Measurements from ENCODE around the gene PRICKLE3. TPM values are rescaled to one million over a fixed set of nuclear protein-coding genes. Genes with fewer than 3 reads are reported as not detected.
"Not testable (repeated sequence)": the region's sequence is repeated elsewhere in the genome, so short reads cannot be mapped to it uniquely, and the experiment has no call there.

The PRICKLE3 gene
- total RNA-seq, 1 experiment from 2014 or later: 3.6 TPM

- Histone ChIP-seq H3K4me3 (peak overlapping the region; percentile 55), H3K27me3 (replicated peaks) (no peaks in the 10 kb centered on the region), H3K9me3 (replicated peaks) (no peaks in the 10 kb centered on the region), H3K36me3 (peaks cover 6% of the 10 kb centered on the region), H3K4me1 (replicated peaks) (peaks cover 19% of the 10 kb centered on the region), H3K27ac (no peak overlapping the region)
- DNase-seq (ENCODE audit: low read depth in 1 of 2, low spot score in 2 of 2): peak; percentile 84 to 96
Measured at GRCh38 chrX:49184294-49185281, 1.6 kb downstream of the PRICKLE3 start.

- Histone ChIP-seq H3K36me3 (peaks cover 6% of the 10 kb centered on the region), H3K9me3 (replicated peaks) (no peaks in the 10 kb centered on the region), H3K4me1 (replicated peaks) (peaks cover 19% of the 10 kb centered on the region), H3K27me3 (replicated peaks) (no peaks in the 10 kb centered on the region), H3K27ac (no peak overlapping the region), H3K4me3 (no peak overlapping the region; the same call in 1 of the 2 replicates)
- no peak for DNase-seq (ENCODE audit: low read depth in 1 of 2, low spot score in 2 of 2)
Measured at GRCh38 chrX:49183701-49184281, 2.4 kb downstream of the PRICKLE3 start.

DNA sequence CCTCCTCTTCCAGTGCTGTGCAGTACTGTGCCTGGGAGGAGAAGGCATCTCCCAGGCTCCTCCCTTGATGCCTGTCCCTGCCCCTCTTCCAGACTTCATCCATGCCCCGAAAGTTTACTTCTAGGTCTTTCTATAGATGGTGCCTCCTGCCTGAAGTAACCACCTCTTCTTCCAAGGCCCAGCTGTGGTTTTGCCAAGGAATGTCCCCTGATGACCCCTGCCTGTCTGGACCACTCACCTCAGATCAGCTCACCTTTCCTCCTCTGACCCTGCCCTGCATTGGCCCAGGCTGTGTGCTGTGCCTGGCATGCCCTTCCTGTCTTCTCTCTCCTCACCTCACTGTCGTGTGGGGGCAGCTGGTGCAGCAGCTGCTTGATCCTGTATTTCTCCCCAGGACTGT lies 6.8 kb downstream of the PRICKLE3 start:
- Histone ChIP-seq H3K4me1 (replicated peaks) (peaks cover 5% of the 10 kb centered on the region; the same call in 1 of the 2 replicates), H3K9me3 (replicated peaks) (no peaks in the 10 kb centered on the region), H3K27ac (no peak overlapping the region), H3K27me3 (replicated peaks) (no peaks in the 10 kb centered on the region), H3K36me3 (peaks cover 34% of the 10 kb centered on the region), H3K4me3 (no peak overlapping the region)
- DNase-seq (ENCODE audit: low read depth in 1 of 2, low spot score in 2 of 2): no peak

- Histone ChIP-seq H3K9me3 (replicated peaks) (no peaks in the 10 kb centered on the region), H3K4me3 (no peak overlapping the region), H3K27me3 (replicated peaks) (no peaks in the 10 kb centered on the region), H3K4me1 (replicated peaks) (no peaks in the 10 kb centered on the region), H3K27ac (no peak overlapping the region), H3K36me3 (peaks cover 37% of the 10 kb centered on the region)
- DNase-seq (ENCODE audit: low read depth in 1 of 2, low spot score in 2 of 2): no peak
Measured at GRCh38 chrX:49178537-49178936, 7.6 kb downstream of the PRICKLE3 start.

DNA sequence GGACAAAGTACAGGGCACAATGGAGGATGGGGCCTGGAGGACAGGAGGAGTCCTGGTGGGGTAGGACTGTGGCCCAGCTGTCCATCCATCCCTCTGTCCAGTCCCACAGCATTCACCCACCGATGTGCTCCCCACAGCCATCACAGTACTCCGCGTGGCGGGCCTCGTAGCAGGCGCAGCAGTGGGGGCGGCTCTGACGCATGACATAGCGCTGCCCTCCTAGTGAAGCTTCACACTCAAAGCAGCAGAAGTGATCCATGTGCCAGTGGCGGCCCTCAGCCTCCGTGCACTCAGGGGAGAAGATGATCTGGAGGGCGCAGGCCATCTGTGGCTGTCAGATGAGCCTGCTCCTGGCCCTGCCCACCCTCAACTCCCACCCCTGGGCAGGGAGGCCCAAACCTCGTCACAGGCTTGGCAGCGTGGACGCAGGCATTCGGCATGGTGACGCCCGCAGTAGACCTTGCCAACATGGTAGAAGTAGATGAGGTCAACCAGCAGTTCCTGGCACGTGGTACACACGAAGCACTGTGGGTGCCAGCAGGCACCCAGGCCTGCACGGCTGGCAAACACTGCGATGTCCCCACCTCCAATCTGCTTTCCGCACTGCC lies 8.2 kb downstream of the PRICKLE3 start:
- Histone ChIP-seq H3K36me3 (peaks cover 42% of the 10 kb centered on the region), H3K27me3 (replicated peaks) (no peaks in the 10 kb centered on the region), H3K4me3 (no peak overlapping the region), H3K4me1 (replicated peaks) (no peaks in the 10 kb centered on the region), H3K9me3 (replicated peaks) (no peaks in the 10 kb centered on the region), H3K27ac (no peak overlapping the region)
- no peak for DNase-seq (ENCODE audit: low read depth in 1 of 2, low spot score in 2 of 2)

- DNase-seq (ENCODE audit: low read depth in 1 of 2, low spot score in 2 of 2): no peak
- no peaks in the 10 kb centered on the region for H3K27me3 ChIP-seq (replicated peaks)
- peaks cover 46% of the 10 kb centered on the region for H3K36me3 ChIP-seq
- no peak overlapping the region for H3K27ac ChIP-seq
- H3K4me1 ChIP-seq (replicated peaks): no peaks in the 10 kb centered on the region
- H3K9me3 ChIP-seq (replicated peaks): no peaks in the 10 kb centered on the region
- H3K4me3 ChIP-seq: no peak overlapping the region
Measured at GRCh38 chrX:49177338-49177833, 8.8 kb downstream of the PRICKLE3 start.

GRCh38 chrX:49176421-49177326 lies 9.5 kb downstream of the PRICKLE3 start:
- Histone ChIP-seq H3K4me1 (replicated peaks) (no peaks in the 10 kb centered on the region), H3K36me3 (peaks cover 51% of the 10 kb centered on the region), H3K27ac (no peak overlapping the region), H3K4me3 (no peak overlapping the region), H3K27me3 (replicated peaks) (no peaks in the 10 kb centered on the region), H3K9me3 (replicated peaks) (no peaks in the 10 kb centered on the region)
- DNase-seq (ENCODE audit: low read depth in 1 of 2, low spot score in 2 of 2): no peak

DNA sequence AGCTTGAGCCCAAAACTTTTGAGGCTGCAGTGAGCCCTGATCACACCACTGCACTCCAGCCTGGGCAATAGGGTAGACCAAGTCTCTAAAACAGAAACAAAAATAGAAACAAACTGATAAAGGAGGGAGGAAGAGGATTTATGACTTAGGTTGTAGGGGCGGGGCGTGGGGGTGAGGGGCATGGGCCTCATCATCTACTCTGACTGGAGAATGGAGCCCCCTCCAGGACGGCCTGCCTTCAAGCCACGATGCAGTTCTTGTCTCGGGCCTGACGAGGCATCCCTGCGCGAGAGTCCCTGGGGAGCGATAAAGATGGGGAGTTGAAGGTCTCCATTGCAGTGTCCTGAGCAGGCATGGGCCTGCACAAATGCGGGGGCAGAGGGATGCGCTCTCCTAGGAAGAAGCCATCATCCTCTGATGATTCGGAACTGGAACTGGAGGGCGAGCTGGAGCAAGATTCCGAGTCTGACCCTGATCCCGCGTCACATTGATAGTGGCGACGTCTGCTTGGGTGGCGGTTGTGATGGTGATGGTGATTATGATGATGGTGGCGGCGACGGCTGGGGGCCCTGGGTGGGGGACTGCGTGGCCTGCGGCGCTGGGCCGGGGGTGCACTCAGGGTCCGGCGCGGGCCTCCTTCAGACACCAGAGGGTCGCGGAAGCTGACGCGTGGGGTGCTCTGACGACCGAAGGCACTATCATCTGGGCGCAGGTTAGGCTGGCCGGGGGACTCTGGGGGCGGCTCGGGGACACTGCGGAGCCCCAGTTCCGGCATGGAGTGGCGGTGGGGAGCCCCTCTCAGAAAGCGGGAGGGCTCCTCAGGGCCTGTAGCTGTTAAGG lies 10.5 kb downstream of the PRICKLE3 start:
- no peak overlapping the region for H3K27ac ChIP-seq
- no peak for DNase-seq (ENCODE audit: low read depth in 1 of 2, low spot score in 2 of 2)
- H3K27me3 ChIP-seq (replicated peaks): no peaks in the 10 kb centered on the region
- peaks cover 51% of the 10 kb centered on the region for H3K36me3 ChIP-seq
- H3K9me3 ChIP-seq (replicated peaks): no peaks in the 10 kb centered on the region
- no peaks in the 10 kb centered on the region for H3K4me1 ChIP-seq (replicated peaks)
- H3K4me3 ChIP-seq: no peak overlapping the region

DNA sequence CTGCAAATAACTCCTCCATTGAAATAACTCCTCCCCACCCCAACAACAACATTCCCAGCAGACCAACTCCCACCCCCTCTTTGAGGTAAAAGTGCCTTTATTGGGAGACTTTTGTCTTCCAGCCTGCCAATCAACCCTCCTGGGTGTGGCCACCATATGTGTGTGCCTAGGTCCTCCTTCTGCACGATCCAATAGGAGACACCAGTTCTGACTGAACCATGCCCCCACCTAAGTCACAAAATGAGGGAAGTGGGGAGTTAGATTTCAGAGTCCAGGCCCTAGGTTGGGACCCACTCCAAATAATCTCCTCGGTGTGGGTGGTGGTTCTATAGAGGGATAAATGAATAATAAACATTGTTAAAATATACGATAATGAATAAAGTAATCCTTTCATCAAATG lies 11.4 kb downstream of the PRICKLE3 start:
- no peaks in the 10 kb centered on the region for H3K27me3 ChIP-seq (replicated peaks)
- no peaks in the 10 kb centered on the region for H3K4me1 ChIP-seq (replicated peaks)
- H3K4me3 ChIP-seq: no peak overlapping the region
- no peak for DNase-seq (ENCODE audit: low read depth in 1 of 2, low spot score in 2 of 2)
- peaks cover 51% of the 10 kb centered on the region for H3K36me3 ChIP-seq
- H3K27ac ChIP-seq: no peak overlapping the region
- no peaks in the 10 kb centered on the region for H3K9me3 ChIP-seq (replicated peaks)

- H3K4me3 ChIP-seq; DNase-seq (ENCODE audit: low read depth in 1 of 2, low spot score in 2 of 2); H3K4me1 ChIP-seq (replicated peaks); H3K27me3 ChIP-seq (replicated peaks); H3K27ac ChIP-seq; H3K9me3 ChIP-seq (replicated peaks): not testable (repeated sequence)
- H3K36me3 ChIP-seq: peaks cover 51% of the 10 kb centered on the region
Measured at GRCh38 chrX:49173544-49173943, 12.6 kb downstream of the PRICKLE3 start.

DNA sequence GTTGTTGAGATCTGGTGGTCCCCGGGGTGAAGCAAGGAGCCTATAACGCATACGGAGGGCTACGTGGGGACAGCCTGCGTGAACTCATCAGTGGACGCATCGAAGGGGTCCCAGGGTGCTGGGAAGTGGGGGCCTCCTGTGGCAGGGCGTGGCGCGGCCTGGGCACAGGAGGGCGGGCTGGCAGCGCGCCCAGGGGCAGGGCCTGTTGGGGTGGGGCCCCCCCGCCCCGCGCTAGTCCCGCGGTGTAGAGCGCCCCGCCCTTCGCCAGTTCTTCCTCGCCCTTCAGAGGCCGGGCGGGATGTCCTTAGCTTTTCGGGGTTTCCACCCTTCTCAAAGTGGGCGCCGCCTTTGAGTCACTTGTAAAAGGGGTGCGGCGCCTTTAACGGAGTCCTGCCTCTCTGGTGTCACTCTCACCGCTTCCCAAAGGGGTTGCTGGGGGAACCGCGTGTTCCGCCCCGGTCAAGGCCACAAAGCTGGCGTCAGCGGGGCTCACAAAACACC lies 13.8 kb downstream of the PRICKLE3 start:
- Histone ChIP-seq H3K27ac (peak overlapping the region; percentile 78), H3K4me1 (replicated peaks) (peaks cover 7% of the 10 kb centered on the region), H3K36me3 (peaks cover 47% of the 10 kb centered on the region), H3K4me3 (peak overlapping the region; percentile 69), H3K9me3 (replicated peaks) (no peaks in the 10 kb centered on the region), H3K27me3 (replicated peaks) (no peaks in the 10 kb centered on the region)
- peak; percentile 57 to 59 for DNase-seq (ENCODE audit: low read depth in 1 of 2, low spot score in 2 of 2)

GRCh38 chrX:49171752-49172279 lies 14.4 kb downstream of the PRICKLE3 start, which contains the start of gene PLP2:
Gene PLP2 (plus strand): TSS chrX:49171898. CDS start chrX:49172001, 103 bp downstream.
- peak; percentile 52 to 66 for DNase-seq (ENCODE audit: low read depth in 1 of 2, low spot score in 2 of 2)
- Histone ChIP-seq H3K36me3 (peaks cover 43% of the 10 kb centered on the region), H3K4me1 (replicated peaks) (peaks cover 12% of the 10 kb centered on the region), H3K4me3 (peak within 1 kb of the TSS; percentile 69), H3K27ac (peak within 1 kb of the TSS; percentile 78), H3K9me3 (replicated peaks) (no peaks in the 10 kb centered on the region), H3K27me3 (replicated peaks) (no peaks in the 10 kb centered on the region)
